A549 treated with ZK216348 at 1 μM for 4 hours (cell line): ENCODE measurements around the gene DMRTC2. TPM values are rescaled to one million over a fixed set of nuclear protein-coding genes. Genes with fewer than 3 reads are reported as not detected.

Experiments used
- total RNA-seq: library from RNA; stranded (reverse); fragments of 200-300 nt; extraction: Qiagen RNA extraction; gene quantifications from 5 replicates; pipeline ENCODE4 v1.2.3, GENCODE V29; 2022; ENCODE audit warnings: low read depth

Gene DMRTC2
- not detected in 5 replicates for total RNA-seq

GRCh38 chr19:41845001-41845050 is at the start of gene DMRTC2:
TSS of gene DMRTC2 (plus strand) at chr19:41845042. CDS start at chr19:41847429, 2,387 bp downstream.

GRCh38 chr19:41796362-41796761 is 48.5 kb upstream of the DMRTC2 start, which contains the start of gene CEACAM3:
TSS of gene CEACAM3 (plus strand) at chr19:41796587. CDS start at chr19:41796678, 91 bp downstream.

GRCh38 chr19:41844601-41845000 is 241 bp upstream of the DMRTC2 start, which contains the start of gene LYPD4:
TSS of gene LYPD4 (minus strand) at chr19:41844683. CDS start at chr19:41839285, 5,398 bp downstream.

GRCh38 chr19:41859618-41860418 is 15.0 kb downstream of the DMRTC2 start, which contains the start of gene RPS19:
TSS of gene RPS19 (plus strand) at chr19:41860255. CDS start at chr19:41860775, 520 bp downstream.

GRCh38 chr19:41876847-41877832 is 32.3 kb downstream of the DMRTC2 start, which contains the start of gene CD79A:
TSS of gene CD79A (plus strand) at chr19:41877279. CDS start at chr19:41877305, 26 bp downstream.

GRCh38 chr19:41882568-41883462 is 38.0 kb downstream of the DMRTC2 start, which contains the start of gene ARHGEF1:
TSS of gene ARHGEF1 (plus strand) at chr19:41883184. CDS start at chr19:41888083, 4,899 bp downstream.

Other genes starting within 250 kb of the DMRTC2 start
- not detected in 5 replicates for gene CEACAM4, start 218.0 kb upstream of the DMRTC2 start, total RNA-seq
- not detected in 5 replicates for gene CEACAM7, start 156.8 kb upstream of the DMRTC2 start, total RNA-seq
- 1.6 to 2.0 TPM (median 1.9 TPM) in 5 replicates for gene CEACAM5, start 136.4 kb upstream of the DMRTC2 start, total RNA-seq
- 17.4 to 23.4 TPM (median 20.5 TPM) in 5 replicates for gene CEACAM6, start 89.5 kb upstream of the DMRTC2 start, total RNA-seq
- not detected in 5 replicates for gene CEACAM3, start 48.5 kb upstream of the DMRTC2 start, total RNA-seq
- gene LYPD4, start 359 bp upstream of the DMRTC2 start, total RNA-seq = not detected in 5 replicates
- 8,029 to 10,205 TPM (median 9,294 TPM) in 5 replicates for gene RPS19, start 15.2 kb downstream of the DMRTC2 start, total RNA-seq
- gene CD79A, start 32.2 kb downstream of the DMRTC2 start, total RNA-seq = 0.51 to 1.4 TPM (median 0.67 TPM) in 5 replicates
- 57.0 to 141 TPM (median 106 TPM) in 5 replicates for gene ARHGEF1, start 38.1 kb downstream of the DMRTC2 start, total RNA-seq
- gene ERFL, start 83.4 kb downstream of the DMRTC2 start, total RNA-seq = 0.16 to 0.40 TPM (median 0.25 TPM) in 5 replicates
- gene RABAC1, start 114.3 kb downstream of the DMRTC2 start, total RNA-seq = 139 to 316 TPM (median 257 TPM) in 5 replicates
- gene ATP1A3, start 149.2 kb downstream of the DMRTC2 start, total RNA-seq = 2.0 to 6.2 TPM (median 5.0 TPM) in 5 replicates
- 0.21 to 1.0 TPM (median 0.60 TPM) in 5 replicates for gene GRIK5, start 225.2 kb downstream of the DMRTC2 start, total RNA-seq
- gene ZNF574, start 231.1 kb downstream of the DMRTC2 start, total RNA-seq = 21.8 to 39.4 TPM (median 36.5 TPM) in 5 replicates